ENCODE data around the gene TTC7B.

GRCh38 chr14:90496379-90496778 lies 319.9 kb downstream of the TTC7B start:
- TF ChIP-seq CTCF (IDR thresholded peaks at IDR 0.05 in 4 of 5, conservative IDR thresholded peaks at IDR 0.05 in 1 of 5) = no peak
- TF ChIP-seq POLR2A (IDR thresholded peaks at IDR 0.05) = no peak

Measured in gastrocnemius medialis (tissue), 4 donors.